HepG2 (cell line): ENCODE results near the gene CDC42EP4. TPM values are rescaled to one million over a fixed set of nuclear protein-coding genes. Genes with fewer than 3 reads are reported as not detected.

ENCODE experiments used
- IKZF4 ChIP-seq: sonication (generic); formaldehyde crosslinking; IDR thresholded peaks from 2 replicates; pipeline ENCODE4 v1.5.1; 2020; ENCODE audit warnings: borderline replicate concordance, mild to moderate bottlenecking, low read depth, missing genetic modification reagents; ENCODE audit errors: not compliant biosample characterization
- MIER2 ChIP-seq: IDR thresholded peaks from 2 replicates; pipeline ENCODE4 v1.6.1; 2016; ENCODE audit warnings: missing biosample characterization, missing genetic modification reagents
- ZNF570 ChIP-seq: sonication (generic); formaldehyde crosslinking; IDR thresholded peaks from 2 replicates; pipeline ENCODE4 v1.4.0; 2020; ENCODE audit warnings: mild to moderate bottlenecking, missing genetic modification reagents, borderline replicate concordance
- ZNF75D ChIP-seq: sonication (generic); formaldehyde crosslinking; IDR thresholded peaks from 2 replicates; pipeline ENCODE4 v1.8.1; 2023; ENCODE audit warnings: missing genetic modification reagents, mild to moderate bottlenecking, borderline replicate concordance
- polyA plus RNA-seq, 8 experiments: library from polyadenylated mRNA; depleted of rRNA in 3 of 8; stranded (reverse) in 7 of 8; unstranded in 1 of 8; fragments of >200 nt; fragmentation: Illumina TruSeq in 4 of 8; extraction: Trizol in 4 of 8; gene quantifications; 2 replicates each; pipeline versions ENCODE4 v1.2.1 to v1.2.3, GENCODE V29; 2011 to 2016; ENCODE audit warnings: low read depth in 4 of 8, missing spikeins in 1 of 8, mixed read lengths in 1 of 8; ENCODE audit not compliant: insufficient read depth in 1 of 8
- total RNA-seq, 5 experiments: library from RNA; depleted of rRNA; stranded (reverse); fragments of >200 nt; fragmentation: Illumina TruSeq; extraction: Trizol; gene quantifications; 2 replicates each; pipeline ENCODE4 v1.2.3, GENCODE V29; 2016; ENCODE audit warnings: low read depth in 1 of 5
- TF ChIP-seq, protein P1 (sequence below): sonication (generic); formaldehyde crosslinking; conservative IDR thresholded peaks from 2 replicates; pipeline ENCODE4 v1.4.0; 2020; ENCODE audit warnings: missing genetic modification reagents
- TF ChIP-seq, protein P2 (sequence below): sonication (generic); formaldehyde crosslinking; IDR thresholded peaks from 2 replicates; pipeline ENCODE4 v1.4.0; 2020; ENCODE audit warnings: missing genetic modification reagents
- TF ChIP-seq, protein P3 (sequence below): IDR thresholded peaks from 2 replicates; pipeline ENCODE4 v1.6.1; 2012; ENCODE audit warnings: low read length, improper control_type of control experiment
- TF ChIP-seq, protein P4 (sequence below): IDR thresholded peaks from 2 replicates; pipeline ENCODE4 v1.6.1; 2018; ENCODE audit warnings: missing genetic modification reagents, mild to moderate bottlenecking, missing compliant biosample characterization
- TF ChIP-seq, protein P5 (sequence below): sonication (generic); formaldehyde crosslinking; IDR thresholded peaks from 2 replicates; pipeline ENCODE4 v1.4.0; 2020; ENCODE audit warnings: mild to moderate bottlenecking, missing genetic modification reagents
- TF ChIP-seq, protein P6 (sequence below): sonication (generic); formaldehyde crosslinking; IDR thresholded peaks from 2 replicates; pipeline ENCODE4 v1.4.0; 2020; ENCODE audit warnings: mild to moderate bottlenecking, missing genetic modification reagents, borderline replicate concordance

Gene CDC42EP4
- total and polyA plus RNA-seq, 2 of the 13 experiments (the other 11 are each of a cell fraction or from before 2014, with no cell fraction given) = 19.0 to 54.0 TPM

DNA sequence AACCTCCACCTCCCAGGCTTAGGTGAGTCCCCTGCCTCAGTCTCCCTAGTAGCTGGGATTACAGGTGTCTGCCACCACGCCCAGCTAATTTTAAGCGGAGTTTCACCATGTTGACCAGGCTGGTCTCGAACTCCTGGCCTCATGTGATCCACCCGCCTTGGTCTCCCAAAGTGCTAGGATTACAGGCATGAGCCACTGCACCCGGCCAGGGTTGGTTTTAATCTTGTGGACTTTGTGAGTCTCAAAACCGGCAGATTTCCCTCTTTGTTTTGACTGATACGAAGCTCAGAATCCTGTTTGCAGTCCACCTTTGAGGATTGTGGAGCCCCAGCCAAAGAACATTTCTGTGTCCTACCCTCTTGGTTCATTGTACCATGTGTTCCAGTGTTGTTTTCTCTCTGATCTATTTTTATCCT is 33.7 kb downstream of the CDC42EP4 start (continued):
- TF ChIP-seq, protein P1, sequence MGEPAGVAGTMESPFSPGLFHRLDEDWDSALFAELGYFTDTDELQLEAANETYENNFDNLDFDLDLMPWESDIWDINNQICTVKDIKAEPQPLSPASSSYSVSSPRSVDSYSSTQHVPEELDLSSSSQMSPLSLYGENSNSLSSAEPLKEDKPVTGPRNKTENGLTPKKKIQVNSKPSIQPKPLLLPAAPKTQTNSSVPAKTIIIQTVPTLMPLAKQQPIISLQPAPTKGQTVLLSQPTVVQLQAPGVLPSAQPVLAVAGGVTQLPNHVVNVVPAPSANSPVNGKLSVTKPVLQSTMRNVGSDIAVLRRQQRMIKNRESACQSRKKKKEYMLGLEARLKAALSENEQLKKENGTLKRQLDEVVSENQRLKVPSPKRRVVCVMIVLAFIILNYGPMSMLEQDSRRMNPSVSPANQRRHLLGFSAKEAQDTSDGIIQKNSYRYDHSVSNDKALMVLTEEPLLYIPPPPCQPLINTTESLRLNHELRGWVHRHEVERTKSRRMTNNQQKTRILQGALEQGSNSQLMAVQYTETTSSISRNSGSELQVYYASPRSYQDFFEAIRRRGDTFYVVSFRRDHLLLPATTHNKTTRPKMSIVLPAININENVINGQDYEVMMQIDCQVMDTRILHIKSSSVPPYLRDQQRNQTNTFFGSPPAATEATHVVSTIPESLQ (CRISPR knock-in tag) = no peak
- no peak for TF ChIP-seq ZNF75D (CRISPR knock-in tag)
- TF ChIP-seq, protein P2, sequence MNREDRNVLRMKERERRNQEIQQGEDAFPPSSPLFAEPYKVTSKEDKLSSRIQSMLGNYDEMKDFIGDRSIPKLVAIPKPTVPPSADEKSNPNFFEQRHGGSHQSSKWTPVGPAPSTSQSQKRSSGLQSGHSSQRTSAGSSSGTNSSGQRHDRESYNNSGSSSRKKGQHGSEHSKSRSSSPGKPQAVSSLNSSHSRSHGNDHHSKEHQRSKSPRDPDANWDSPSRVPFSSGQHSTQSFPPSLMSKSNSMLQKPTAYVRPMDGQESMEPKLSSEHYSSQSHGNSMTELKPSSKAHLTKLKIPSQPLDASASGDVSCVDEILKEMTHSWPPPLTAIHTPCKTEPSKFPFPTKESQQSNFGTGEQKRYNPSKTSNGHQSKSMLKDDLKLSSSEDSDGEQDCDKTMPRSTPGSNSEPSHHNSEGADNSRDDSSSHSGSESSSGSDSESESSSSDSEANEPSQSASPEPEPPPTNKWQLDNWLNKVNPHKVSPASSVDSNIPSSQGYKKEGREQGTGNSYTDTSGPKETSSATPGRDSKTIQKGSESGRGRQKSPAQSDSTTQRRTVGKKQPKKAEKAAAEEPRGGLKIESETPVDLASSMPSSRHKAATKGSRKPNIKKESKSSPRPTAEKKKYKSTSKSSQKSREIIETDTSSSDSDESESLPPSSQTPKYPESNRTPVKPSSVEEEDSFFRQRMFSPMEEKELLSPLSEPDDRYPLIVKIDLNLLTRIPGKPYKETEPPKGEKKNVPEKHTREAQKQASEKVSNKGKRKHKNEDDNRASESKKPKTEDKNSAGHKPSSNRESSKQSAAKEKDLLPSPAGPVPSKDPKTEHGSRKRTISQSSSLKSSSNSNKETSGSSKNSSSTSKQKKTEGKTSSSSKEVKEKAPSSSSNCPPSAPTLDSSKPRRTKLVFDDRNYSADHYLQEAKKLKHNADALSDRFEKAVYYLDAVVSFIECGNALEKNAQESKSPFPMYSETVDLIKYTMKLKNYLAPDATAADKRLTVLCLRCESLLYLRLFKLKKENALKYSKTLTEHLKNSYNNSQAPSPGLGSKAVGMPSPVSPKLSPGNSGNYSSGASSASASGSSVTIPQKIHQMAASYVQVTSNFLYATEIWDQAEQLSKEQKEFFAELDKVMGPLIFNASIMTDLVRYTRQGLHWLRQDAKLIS = no peak
- TF ChIP-seq, protein P3, sequence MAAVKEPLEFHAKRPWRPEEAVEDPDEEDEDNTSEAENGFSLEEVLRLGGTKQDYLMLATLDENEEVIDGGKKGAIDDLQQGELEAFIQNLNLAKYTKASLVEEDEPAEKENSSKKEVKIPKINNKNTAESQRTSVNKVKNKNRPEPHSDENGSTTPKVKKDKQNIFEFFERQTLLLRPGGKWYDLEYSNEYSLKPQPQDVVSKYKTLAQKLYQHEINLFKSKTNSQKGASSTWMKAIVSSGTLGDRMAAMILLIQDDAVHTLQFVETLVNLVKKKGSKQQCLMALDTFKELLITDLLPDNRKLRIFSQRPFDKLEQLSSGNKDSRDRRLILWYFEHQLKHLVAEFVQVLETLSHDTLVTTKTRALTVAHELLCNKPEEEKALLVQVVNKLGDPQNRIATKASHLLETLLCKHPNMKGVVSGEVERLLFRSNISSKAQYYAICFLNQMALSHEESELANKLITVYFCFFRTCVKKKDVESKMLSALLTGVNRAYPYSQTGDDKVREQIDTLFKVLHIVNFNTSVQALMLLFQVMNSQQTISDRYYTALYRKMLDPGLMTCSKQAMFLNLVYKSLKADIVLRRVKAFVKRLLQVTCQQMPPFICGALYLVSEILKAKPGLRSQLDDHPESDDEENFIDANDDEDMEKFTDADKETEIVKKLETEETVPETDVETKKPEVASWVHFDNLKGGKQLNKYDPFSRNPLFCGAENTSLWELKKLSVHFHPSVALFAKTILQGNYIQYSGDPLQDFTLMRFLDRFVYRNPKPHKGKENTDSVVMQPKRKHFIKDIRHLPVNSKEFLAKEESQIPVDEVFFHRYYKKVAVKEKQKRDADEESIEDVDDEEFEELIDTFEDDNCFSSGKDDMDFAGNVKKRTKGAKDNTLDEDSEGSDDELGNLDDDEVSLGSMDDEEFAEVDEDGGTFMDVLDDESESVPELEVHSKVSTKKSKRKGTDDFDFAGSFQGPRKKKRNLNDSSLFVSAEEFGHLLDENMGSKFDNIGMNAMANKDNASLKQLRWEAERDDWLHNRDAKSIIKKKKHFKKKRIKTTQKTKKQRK = no peak
- TF ChIP-seq MIER2 (CRISPR knock-in tag) = no peak
- TF ChIP-seq, protein P4, sequence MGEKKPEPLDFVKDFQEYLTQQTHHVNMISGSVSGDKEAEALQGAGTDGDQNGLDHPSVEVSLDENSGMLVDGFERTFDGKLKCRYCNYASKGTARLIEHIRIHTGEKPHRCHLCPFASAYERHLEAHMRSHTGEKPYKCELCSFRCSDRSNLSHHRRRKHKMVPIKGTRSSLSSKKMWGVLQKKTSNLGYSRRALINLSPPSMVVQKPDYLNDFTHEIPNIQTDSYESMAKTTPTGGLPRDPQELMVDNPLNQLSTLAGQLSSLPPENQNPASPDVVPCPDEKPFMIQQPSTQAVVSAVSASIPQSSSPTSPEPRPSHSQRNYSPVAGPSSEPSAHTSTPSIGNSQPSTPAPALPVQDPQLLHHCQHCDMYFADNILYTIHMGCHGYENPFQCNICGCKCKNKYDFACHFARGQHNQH (CRISPR knock-in tag) = peak; percentile 74
- TF ChIP-seq, protein P5, sequence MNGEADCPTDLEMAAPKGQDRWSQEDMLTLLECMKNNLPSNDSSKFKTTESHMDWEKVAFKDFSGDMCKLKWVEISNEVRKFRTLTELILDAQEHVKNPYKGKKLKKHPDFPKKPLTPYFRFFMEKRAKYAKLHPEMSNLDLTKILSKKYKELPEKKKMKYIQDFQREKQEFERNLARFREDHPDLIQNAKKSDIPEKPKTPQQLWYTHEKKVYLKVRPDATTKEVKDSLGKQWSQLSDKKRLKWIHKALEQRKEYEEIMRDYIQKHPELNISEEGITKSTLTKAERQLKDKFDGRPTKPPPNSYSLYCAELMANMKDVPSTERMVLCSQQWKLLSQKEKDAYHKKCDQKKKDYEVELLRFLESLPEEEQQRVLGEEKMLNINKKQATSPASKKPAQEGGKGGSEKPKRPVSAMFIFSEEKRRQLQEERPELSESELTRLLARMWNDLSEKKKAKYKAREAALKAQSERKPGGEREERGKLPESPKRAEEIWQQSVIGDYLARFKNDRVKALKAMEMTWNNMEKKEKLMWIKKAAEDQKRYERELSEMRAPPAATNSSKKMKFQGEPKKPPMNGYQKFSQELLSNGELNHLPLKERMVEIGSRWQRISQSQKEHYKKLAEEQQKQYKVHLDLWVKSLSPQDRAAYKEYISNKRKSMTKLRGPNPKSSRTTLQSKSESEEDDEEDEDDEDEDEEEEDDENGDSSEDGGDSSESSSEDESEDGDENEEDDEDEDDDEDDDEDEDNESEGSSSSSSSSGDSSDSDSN = peak; percentile 55; the same call in 1 of the 2 replicates
- no peak for TF ChIP-seq ZNF570
- peak; percentile 12 for TF ChIP-seq IKZF4 (CRISPR knock-in tag)
- TF ChIP-seq, protein P6, sequence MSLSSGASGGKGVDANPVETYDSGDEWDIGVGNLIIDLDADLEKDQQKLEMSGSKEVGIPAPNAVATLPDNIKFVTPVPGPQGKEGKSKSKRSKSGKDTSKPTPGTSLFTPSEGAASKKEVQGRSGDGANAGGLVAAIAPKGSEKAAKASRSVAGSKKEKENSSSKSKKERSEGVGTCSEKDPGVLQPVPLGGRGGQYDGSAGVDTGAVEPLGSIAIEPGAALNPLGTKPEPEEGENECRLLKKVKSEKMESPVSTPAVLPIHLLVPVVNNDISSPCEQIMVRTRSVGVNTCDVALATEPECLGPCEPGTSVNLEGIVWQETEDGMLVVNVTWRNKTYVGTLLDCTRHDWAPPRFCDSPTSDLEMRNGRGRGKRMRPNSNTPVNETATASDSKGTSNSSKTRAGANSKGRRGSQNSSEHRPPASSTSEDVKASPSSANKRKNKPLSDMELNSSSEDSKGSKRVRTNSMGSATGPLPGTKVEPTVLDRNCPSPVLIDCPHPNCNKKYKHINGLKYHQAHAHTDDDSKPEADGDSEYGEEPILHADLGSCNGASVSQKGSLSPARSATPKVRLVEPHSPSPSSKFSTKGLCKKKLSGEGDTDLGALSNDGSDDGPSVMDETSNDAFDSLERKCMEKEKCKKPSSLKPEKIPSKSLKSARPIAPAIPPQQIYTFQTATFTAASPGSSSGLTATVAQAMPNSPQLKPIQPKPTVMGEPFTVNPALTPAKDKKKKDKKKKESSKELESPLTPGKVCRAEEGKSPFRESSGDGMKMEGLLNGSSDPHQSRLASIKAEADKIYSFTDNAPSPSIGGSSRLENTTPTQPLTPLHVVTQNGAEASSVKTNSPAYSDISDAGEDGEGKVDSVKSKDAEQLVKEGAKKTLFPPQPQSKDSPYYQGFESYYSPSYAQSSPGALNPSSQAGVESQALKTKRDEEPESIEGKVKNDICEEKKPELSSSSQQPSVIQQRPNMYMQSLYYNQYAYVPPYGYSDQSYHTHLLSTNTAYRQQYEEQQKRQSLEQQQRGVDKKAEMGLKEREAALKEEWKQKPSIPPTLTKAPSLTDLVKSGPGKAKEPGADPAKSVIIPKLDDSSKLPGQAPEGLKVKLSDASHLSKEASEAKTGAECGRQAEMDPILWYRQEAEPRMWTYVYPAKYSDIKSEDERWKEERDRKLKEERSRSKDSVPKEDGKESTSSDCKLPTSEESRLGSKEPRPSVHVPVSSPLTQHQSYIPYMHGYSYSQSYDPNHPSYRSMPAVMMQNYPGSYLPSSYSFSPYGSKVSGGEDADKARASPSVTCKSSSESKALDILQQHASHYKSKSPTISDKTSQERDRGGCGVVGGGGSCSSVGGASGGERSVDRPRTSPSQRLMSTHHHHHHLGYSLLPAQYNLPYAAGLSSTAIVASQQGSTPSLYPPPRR = peak; percentile 48; the same call in 1 of the 2 replicates
